GM19240 (cell line): ENCODE data around the gene SMC1B.

Source experiments
- DNase-seq: peaks from one replicate; pipeline ENCODE4 v3.0.0; 2011; ENCODE audit warnings: low spot score; ENCODE audit not compliant: insufficient read length

SMC1B gene

DNA sequence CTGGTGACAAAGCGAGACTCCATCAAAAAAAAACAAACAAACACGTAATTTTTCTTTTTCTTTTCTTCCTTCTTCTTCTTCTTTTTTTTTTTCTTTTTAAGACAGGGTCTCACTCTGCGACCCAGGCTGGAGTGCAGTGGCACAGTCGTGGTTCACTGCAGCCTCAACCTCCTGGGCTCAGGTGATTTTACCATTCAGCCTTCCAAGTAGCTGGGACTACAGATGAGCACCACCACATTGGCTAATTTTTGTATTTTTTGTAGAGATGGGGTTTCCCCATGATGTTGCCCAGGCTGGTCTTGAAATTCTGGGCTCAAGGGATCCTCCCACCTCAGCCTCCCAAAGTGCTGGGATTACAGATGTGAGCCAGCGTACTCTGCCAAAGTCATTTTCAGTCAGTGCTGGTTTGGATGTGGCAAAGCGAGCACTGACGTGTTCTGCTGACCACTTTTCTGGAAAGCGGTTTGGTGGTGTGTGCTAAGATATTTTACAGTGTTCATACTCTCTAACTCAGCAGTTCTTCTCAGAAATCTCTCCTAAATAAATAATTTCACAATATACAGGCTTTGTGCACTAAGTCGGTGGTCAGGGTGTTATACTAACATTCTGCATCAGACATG, 92.9 kb downstream of the SMC1B start:
- DNase-seq = no peak

DNA sequence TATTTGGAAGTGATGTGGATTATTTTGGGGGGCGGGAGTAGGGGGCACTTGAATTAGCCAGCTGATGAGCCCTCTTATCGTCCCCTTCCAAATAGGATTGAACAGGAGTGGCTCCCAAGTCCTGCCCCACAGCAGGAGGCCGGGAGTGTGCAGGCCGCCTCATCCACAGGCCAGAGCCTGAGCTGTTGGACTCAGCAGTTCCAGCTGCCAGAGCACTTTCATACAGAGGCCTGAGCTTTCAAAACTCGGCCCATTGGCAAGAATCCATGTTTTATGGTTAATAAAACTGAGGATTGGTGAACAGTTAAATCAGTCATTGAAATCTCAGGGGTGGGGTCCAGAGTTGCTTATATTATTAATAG, 94.1 kb downstream of the SMC1B start:
- DNase-seq = no peak

DNA sequence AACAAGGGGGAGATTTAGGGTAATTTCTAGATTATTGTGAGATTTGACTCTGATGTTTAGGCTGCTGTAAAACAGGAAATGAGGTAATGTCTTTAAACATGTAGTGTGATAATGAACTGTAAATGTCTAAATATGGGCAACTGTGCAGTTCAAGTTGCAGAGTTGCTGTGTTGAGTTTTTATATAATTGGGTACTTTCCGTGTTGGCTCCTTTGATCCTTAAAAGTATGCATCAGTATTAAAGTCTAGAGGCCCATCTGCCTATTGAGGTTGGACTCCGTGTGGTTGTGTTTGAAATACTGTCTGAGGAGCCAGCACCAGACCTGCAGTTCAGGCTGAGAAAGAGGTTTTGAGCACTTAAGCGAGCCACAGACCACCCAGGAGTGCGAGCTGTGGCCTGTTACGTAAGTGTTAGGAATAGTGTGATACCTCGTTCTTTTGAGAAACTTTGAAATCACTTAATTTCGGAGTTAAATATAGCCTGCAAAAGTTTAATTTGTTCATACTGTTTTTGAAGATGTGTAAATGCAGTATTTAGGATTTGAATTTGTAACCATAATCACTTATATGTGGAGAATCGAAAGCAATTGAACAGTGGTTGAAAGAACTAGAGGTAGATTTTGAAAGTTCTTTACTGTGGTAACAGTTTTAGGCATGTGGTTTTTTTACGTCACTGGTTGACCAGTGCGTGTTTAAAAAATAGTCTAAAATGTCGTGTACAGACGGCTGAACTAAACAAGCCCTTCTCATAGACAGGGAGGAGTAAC, 94.7 kb downstream of the SMC1B start:
- DNase-seq = no peak

DNA sequence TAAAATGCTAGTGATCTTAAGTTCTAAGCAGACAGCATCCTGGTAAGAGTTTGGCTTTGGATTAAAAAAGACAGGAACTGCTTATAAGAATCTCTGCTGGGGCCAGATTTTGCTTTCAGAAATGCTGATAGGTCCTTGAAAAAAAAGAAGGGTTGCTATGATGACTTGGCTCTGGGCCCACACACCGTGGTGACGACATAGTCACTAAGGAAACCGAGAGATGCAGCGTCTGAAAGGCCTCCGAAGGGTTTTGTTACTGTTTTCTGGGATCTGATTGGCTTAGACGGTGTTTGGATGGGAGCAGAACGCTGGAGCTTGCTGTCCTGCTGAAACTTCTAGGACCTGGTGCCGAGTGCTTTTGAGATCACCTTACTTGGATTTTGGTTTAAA, 95.2 kb downstream of the SMC1B start:
- DNase-seq = peak; percentile 77

- no peak for DNase-seq
Measured at GRCh38 chr22:45317551-45318167, 95.7 kb downstream of the SMC1B start.

- no peak for DNase-seq
Measured at GRCh38 chr22:45316796-45317526, 96.4 kb downstream of the SMC1B start.

DNA sequence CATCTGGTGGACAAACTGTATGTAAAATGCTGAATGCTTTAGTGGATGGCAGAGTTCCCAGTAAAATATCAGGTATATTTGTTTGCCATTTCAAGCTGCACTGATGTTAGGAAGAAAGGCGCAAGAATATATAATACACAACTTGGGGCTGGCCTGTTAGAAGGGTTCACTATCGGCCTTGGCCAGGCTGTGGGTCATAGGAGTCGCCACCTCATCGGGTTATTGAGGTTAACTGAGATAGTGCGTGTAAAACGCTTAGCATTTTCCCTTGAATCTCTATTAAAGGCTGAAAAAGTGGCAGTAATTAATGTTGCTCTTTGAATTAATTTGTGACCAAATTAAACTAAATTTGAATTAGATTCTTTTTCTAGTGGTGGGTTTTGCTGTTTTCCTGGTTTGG, 98.6 kb downstream of the SMC1B start:
- DNase-seq = no peak

DNA sequence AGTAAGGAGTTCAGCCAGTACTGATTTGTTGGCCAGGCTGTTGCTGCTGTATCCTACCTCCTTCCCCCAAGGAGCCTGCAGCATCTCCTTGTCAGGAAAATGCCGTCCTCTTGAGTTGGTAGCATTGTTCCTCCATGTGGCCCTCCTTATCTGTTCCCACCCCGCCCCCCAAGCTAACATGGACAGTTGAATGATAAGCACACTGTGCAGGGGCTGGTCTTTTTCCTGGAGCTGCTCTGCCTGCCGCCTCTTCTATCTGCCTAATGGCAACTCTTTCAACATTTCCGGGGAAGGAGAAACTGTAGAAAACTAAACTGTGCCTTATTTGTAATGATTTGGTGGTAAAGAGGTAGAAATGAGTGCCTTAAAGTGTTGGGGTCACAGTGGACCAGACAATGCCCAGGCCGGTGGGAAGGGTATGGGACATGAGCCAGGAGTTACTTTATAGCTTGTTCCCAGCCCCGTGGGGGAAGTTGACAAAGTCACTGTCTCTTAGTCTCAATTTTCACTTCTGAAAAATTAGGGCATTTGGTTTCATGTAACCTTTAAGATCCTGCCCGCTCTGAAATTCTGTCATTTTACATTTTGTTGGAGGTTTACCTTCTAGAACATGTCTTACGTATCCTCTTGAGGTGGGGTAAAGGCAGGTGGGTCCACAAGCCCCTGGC, 99.2 kb downstream of the SMC1B start:
- DNase-seq = no peak

GRCh38 chr22:45312856-45313255, 100.5 kb downstream of the SMC1B start:
- DNase-seq = no peak

DNA sequence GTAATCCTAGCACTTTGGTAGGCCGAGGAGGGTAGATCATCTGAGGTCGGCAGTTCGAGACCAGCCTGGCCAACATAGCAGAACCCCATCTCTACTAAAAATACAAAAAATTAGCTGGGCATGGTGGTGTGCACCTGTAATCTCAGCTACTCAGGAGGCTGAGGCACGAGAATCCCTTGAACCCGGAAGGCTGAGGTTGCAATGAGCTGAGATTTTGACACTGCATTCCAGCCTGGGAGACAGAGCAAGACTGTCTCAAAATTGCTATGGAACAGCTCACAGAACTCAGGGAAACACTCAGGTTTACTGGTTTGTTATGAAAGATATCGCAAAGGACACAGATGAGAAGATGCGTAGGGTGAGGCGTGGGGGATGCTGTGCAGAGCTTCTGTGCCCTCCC, 101.0 kb downstream of the SMC1B start:
- DNase-seq = no peak

DNA sequence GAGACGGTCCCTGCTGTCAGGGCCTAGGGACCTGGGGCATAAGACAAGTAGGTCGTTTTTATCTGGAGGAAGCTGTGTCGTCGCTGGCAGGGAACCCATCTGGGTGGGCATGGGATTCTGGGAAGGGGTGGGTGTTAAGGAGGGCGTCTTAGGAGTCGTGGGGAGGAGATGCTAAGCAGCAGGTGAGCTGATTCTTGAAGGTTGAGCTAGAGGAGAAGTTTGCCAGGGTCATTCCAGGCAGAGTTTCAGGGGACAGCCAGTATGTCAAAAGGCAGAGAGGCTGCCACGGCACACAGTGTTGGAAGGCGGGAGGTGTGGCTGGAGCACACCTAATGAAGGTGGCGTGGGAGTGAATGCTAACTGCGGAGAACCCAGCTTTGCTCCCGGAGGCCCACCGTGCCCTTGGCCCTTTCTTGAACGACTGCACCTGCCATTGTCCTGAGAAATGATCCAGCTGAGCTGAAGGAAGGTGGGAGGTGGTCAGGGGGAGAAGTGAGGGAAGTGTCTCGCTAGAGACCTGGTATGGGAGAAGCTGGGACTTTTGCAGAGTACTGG, 102.3 kb downstream of the SMC1B start:
- no peak for DNase-seq

- DNase-seq = no peak
Measured at GRCh38 chr22:45310331-45310976, 102.9 kb downstream of the SMC1B start.

GRCh38 chr22:45309422-45310227, 103.8 kb downstream of the SMC1B start, which contains the start of gene FAM118A:
Gene FAM118A, plus strand, starts transcription at chr22:45309934. Its CDS starts 12,446 bp downstream, at chr22:45322380.
- peak; percentile 68 for DNase-seq

- no peak for DNase-seq
Measured at GRCh38 chr22:45308957-45309421, 104.4 kb downstream of the SMC1B start.

GRCh38 chr22:45308391-45308956, 104.9 kb downstream of the SMC1B start:
- no peak for DNase-seq

- DNase-seq = no peak
Measured at GRCh38 chr22:45306139-45306538, 107.3 kb downstream of the SMC1B start.

- DNase-seq = no peak
Measured at GRCh38 chr22:45305456-45306075, 107.8 kb downstream of the SMC1B start.

GRCh38 chr22:45304971-45305370, 108.4 kb downstream of the SMC1B start:
- no peak for DNase-seq

GRCh38 chr22:45303181-45303580, 110.2 kb downstream of the SMC1B start:
- DNase-seq = no peak
